KG1 (cell line): ENCODE results near the gene WDR81.
"Not testable (repeated sequence)": the region's sequence is repeated elsewhere in the genome, so short reads cannot be mapped to it uniquely, and the experiment has no call there.

Experiments
- DNase-seq: peaks from one replicate; lab custom pipeline; 2025; lab: John Stamatoyannopoulos, UW

WDR81 gene

DNA sequence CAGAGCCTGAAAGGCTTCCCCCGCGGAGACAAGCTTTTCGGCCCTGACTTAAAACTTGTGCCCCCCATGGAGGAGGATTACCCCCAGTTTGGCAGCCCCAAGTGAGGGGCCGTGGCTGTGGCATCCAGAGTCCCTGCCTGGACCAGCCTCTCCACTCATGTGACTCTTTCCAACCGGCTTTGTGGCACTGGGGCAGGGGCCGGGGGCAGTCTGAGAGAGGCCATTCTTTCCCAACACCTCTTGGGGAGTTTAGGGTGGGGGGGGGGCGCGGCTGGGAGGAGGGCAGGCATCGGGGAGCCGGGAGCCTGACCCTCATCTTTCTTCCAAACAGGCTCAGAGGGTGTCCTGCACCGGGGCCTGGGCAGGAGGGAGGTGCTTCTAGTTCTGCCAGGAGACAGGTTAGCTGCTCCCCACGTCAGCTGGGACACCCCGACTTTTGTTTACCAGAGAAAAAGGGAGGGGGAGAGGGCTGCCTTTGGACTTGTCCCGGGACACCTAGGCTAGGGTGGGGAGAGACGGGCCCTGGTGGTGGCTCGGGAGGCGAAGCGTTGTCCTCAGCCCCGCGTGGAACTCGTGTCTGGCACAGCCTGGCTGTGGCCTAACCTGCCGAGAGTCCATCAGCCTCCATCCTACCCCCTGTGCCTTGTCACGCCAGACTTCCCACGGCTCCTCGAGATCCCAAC lies 30.1 kb downstream of the WDR81 start:
- DNase-seq, result no peak

- no peak for DNase-seq
These were observed 30.8 kb downstream of the WDR81 start for GRCh38 chr17:1755252-1755826.

GRCh38 chr17:1755827-1756262 lies 31.3 kb downstream of the WDR81 start:
- no peak for DNase-seq

- no peak for DNase-seq
These were observed 34.3 kb downstream of the WDR81 start for GRCh38 chr17:1758807-1759206.

DNA sequence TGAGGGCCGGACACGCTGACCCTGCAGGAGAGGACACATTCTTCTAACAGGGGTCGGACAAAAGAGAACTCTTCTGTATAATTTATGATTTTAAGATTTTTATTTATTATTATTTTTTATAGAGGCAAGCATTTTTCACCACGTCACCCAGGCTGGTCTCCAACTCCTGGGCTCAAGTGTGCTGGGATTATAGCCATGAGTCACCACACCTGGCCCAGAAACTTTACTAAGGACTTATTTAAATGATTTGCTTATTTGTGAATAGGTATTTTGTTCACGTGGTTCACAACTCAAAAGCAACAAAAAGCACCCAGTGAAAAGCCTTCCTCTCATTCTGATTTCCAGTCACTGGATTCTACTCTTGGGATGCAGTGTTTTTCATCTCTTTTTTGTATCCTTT lies 35.0 kb downstream of the WDR81 start:
- no peak for DNase-seq

GRCh38 chr17:1762233-1762900 lies 37.9 kb downstream of the WDR81 start:
- DNase-seq, result no peak

DNA sequence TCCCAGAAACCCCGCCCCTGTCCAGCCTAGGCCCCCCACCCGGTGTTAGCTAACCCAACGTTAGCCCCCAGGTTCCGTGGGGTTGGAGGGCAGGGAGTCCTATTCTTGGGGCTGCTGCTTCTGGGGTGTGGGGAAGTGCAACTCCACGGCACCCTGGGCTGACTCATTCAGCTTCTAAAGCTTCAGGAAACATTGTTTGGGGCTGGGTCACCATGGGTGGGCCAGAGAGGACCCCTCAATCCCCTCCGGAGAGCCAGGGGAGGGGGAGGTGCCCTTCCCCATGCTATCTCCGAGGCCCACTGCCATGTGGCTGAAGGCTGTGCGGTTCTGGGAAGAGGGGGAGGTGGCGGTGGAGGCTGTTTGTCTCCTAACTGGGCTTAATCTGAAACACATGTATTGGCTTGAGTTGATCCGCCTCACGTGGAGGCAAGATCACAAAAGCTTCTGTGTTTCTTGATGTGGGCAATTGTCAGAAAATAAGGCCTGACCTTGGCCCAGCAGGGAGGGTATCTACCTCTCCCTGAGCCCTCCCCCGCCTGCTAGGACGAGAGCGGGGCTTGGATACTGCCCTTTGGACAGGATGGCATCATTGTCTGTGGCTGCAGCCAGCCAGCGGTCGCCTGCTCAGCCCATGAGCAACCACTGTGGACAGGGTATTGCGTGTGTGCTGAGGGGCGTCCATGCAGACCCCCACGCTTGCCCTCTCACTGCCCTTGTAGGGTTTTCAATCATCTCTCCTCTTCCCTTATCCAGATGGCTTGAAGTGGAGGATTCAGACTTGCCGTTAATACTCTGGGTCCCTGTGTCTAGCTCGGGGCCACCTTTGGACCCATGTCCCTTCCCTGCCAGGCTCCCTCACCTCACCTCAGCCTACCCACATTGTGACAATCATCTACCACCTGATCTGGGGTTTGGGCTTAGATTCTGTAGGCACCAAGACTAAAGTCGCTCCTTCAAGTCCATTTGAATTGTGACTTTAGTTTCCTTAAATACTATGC lies 38.7 kb downstream of the WDR81 start:
- no peak for DNase-seq

DNA sequence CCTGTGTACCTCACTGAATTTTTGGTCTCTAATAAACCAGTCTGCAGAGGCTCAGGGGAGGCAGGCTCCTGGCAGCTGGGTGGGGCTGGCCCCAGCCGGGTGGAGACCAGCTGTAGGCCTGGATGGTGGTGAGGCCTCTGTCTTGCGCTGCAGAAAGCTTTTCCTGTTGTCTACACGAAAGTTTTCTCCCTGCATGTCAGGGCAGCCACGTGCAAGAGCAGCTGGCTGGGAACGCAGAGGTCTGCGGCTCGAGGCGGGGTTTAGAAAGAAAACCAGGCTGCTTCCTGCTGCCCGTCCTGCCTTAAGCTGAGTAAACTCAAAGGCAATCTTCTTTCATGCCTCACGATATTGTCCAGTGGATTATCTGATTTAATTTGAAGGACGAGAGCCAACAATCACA lies 39.8 kb downstream of the WDR81 start:
- no peak for DNase-seq

DNA sequence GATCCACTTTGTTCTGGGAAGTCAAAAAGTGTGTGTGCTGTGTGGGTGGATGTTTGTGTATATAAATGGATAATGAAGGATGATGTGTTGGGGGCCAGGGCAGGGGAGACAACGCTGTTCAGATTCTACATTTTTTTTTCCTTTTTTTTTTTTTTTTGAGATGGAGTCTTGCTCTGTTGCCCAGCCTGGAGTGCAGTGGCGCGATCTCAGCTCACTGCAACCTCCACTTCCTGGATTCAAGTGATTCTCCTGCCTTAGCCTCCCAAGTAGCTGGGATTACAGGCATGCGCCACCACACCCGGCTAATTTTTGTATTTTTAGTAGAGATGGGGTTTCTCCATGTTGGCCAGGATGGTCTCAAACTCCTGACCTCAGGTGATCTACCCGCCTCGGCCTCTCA lies 40.2 kb downstream of the WDR81 start:
- DNase-seq, result not testable (repeated sequence)

GRCh38 chr17:1765576-1765975 lies 41.1 kb downstream of the WDR81 start:
- DNase-seq, result no peak

DNA sequence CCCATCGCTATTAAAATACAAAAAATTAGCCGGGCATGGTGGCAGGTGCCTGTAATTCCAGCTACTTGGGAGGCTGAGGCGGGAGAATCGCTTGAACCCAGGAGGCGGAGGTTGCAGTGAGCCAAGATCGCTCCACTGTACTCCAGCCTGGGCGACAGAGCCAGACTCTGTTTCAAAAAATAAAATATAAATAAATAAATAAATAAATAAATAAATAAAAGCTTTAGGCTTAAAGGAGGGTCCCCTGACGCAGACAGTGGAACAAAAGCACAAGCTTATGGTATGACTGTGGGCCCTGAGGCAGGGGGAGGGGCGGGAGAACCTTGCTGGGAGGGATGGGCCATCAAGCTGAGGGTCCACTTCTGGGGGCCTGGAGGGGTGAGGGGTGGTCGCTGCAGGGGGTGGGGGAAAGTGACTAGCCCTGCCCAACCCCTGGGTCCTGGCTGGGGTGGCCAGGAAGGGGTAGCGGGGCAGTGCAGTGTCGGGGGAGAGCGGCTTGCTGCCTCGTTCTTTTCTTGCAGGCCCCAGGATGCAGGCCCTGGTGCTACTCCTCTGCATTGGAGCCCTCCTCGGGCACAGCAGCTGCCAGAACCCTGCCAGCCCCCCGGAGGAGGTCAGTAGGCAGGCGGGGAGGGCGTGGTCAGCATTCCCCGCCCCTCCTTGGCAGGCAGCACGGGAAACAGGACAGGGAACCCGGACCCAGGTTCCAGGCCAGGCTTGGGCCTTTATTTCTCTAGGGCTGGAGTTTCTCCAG lies 42.1 kb downstream of the WDR81 start:
- no peak for DNase-seq

DNA sequence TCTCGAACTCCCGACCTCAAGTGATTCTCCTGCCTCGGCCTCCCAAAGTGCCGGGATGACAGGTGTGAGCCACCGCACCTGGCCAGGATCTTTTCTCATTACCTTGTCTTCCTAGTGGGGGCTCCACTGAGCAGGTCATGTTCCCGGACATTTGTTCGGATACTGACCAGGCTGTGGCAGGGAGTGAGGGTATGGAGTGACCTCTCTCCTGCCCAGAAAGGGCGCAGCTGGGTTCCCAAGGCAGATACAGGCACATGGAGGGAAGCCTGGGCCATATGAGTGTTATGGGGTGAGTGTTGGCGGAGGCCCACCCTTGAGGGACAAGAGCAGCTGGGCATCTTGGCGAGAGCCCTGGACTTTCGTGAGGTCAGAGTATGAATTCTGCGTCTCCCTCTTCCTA lies 42.9 kb downstream of the WDR81 start:
- DNase-seq, result no peak

DNA sequence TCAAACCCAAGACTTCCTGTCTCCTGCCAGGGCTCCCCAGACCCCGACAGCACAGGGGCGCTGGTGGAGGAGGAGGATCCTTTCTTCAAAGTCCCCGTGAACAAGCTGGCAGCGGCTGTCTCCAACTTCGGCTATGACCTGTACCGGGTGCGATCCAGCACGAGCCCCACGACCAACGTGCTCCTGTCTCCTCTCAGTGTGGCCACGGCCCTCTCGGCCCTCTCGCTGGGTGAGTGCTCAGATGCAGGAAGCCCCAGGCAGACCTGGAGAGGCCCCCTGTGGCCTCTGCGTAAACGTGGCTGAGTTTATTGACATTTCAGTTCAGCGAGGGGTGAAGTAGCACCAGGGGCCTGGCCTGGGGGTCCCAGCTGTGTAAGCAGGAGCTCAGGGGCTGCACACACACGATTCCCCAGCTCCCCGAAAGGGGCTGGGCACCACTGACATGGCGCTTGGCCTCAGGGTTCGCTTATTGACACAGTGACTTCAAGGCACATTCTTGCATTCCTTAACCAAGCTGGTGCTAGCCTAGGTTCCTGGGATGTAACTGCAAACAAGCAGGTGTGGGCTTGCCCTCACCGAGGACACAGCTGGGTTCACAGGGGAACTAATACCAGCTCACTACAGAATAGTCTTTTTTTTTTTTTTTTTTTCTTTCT lies 45.4 kb downstream of the WDR81 start:
- DNase-seq, result no peak

GRCh38 chr17:1773000-1773695 lies 48.6 kb downstream of the WDR81 start:
- DNase-seq, result not testable (repeated sequence)

DNA sequence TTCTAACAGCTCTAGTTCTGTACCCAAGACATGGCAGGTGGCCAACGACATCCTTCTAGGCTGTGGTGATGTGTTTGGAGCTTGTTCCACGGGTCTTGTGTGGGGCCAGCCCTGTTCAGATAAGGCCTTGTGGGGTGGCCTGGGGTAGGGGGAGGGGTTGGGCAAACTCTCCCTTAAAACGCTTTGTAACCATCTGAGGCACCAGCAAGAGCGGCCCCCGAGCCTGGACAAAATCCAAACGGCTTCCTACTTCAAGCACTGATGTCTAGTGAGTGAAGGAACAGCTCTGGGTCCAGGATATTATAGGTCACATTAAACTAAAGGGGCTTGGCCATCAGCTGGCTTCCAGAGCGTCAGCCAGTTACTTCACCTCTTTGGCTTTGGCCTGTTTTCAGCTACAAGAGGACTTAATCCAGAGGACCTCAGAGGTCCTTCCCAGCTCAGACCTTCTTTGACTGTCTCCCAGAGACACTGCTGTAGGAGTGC lies 49.2 kb downstream of the WDR81 start:
- no peak for DNase-seq

DNA sequence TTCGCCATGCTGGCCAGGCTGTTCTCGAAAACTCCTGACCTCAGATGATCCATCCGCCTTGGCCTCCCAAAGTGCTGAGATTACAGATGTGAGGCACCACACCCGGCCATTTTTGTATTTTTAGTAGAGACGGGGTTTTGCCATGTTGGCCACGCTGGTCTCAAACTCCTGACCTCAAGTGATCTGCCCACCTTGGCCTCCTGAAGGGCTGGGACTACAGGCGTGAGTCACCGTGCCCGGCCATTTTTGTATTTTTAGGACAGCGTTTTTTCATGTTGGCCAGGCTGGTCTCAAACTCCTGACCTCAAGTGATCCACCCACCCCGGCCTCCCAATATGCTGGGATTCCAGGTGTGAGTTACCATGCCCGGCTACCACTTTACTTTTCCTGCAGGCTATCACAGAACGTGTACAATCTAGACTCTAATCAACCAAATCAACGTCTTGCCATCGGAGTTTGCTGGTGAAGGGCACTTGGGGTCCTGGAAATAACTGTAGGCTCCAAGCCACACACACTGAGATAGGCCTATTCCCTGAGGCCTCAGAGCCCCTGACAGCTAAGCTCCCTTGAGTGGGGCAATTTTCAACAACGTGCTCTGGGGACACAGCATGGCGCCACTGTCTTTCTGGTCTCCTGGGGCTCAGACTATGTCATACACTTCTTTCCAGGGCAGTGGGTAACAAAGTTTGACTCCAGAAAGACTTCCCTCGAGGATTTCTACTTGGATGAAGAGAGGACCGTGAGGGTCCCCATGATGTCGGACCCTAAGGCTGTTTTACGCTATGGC lies 50.1 kb downstream of the WDR81 start:
- DNase-seq, result no peak

GRCh38 chr17:1776328-1776727 lies 51.8 kb downstream of the WDR81 start:
- no peak for DNase-seq

- DNase-seq, result no peak
These were observed 52.4 kb downstream of the WDR81 start for GRCh38 chr17:1776857-1777256.

DNA sequence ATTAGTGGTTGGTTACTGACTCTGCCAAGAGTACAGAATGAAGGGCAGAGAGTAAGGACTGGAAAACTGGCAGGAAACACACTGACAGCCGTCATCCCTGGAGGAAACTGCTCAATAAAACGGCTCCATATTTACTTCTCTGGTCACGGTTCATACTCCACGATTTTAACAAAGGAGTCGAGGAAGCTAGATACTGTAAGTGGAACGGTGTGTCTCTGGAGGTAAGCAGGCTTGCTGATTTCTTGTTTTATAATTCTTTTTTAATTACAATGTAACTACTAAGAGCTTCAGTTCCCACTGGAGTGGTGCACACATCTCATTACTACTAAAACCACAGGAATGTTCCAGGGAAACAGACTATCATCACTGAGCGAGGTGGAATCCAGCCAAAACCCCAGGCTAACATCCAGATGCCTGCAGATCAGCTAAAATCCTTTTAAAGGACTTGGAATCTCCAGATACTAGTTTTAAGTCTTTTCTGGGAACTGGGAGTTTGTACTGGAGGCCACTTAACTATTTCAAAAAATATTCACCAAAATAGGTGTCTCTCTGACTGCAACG lies 55.1 kb downstream of the WDR81 start:
- DNase-seq, result no peak
